OCI-LY1 (cell line): Measurements from ENCODE around the gene CHMP4B.

Source experiments
- H2AFZ ChIP-seq: fragments of 200-600 bp; sonication (generic), shearing (Covaris generic); 2 replicates; pipeline ENCODE4 v1.6.0; 2014; ENCODE audit warnings: antibody characterized with exemption, mild to moderate bottlenecking, low read length
- H3F3A ChIP-seq: fragments of 200-600 bp; sonication (generic), shearing (Covaris generic); 2 replicates; pipeline ENCODE4 v1.6.0; 2014; ENCODE audit warnings: mild to moderate bottlenecking, antibody characterized with exemption, low read length, moderate library complexity; ENCODE audit not compliant: insufficient read depth
- H3K27ac ChIP-seq: fragments of 200-600 bp; sonication (generic); 2 replicates; pipeline ENCODE4 v1.5.1; 2014; ENCODE audit warnings: low read length, mixed run types, mild to moderate bottlenecking, low read depth; ENCODE audit not compliant: poor library complexity, severe bottlenecking
- H3K27me3 ChIP-seq: fragments of 200-600 bp; sonication (generic); 2 replicates; pipeline ENCODE4 v1.6.0; 2014; ENCODE audit warnings: antibody characterized with exemption, mild to moderate bottlenecking, low read length, moderate library complexity; ENCODE audit not compliant: insufficient read depth
- H3K36me3 ChIP-seq: fragments of 200-600 bp; sonication (generic); 2 replicates; pipeline ENCODE4 v1.6.1; 2014; ENCODE audit warnings: mild to moderate bottlenecking, antibody characterized with exemption, low read length, moderate library complexity, mixed read lengths; ENCODE audit not compliant: insufficient read depth
- H3K4me1 ChIP-seq: fragments of 200-600 bp; sonication (generic); 2 replicates; pipeline ENCODE4 v1.5.1; 2014; ENCODE audit warnings: mild to moderate bottlenecking, low read length, moderate library complexity; ENCODE audit not compliant: insufficient read depth, severe bottlenecking
- H3K4me2 ChIP-seq: fragments of 200-600 bp; sonication (generic), shearing (Covaris generic); 2 replicates; pipeline ENCODE4 v1.6.1; 2014; ENCODE audit warnings: low read length
- H3K4me3 ChIP-seq: fragments of 200-600 bp; sonication (generic); 2 replicates; pipeline ENCODE4 v1.5.1; 2014; ENCODE audit warnings: low read length, low read depth, mild to moderate bottlenecking, mixed read lengths; ENCODE audit not compliant: poor library complexity, severe bottlenecking
- H3K79me2 ChIP-seq: fragments of 200-600 bp; shearing (Covaris generic); 2 replicates; pipeline ENCODE4 v1.6.1; 2016; ENCODE audit warnings: mixed run types, low read length, mixed read lengths; ENCODE audit not compliant: insufficient read depth
- H3K9ac ChIP-seq: fragments of 200-600 bp; sonication (generic), shearing (Covaris generic); 2 replicates; pipeline ENCODE4 v1.6.1; 2014; ENCODE audit warnings: mild to moderate bottlenecking, low read length, mixed read lengths
- H3K9me2 ChIP-seq: fragments of 200-600 bp; sonication (generic), shearing (Covaris generic); 2 replicates; pipeline ENCODE4 v1.6.1; 2014; ENCODE audit warnings: low read depth, mild to moderate bottlenecking, low read length, mixed read lengths
- H3K9me3 ChIP-seq: fragments of 200-600 bp; shearing (Covaris generic); 2 replicates; pipeline ENCODE4 v1.6.1; 2014; ENCODE audit warnings: low read length, mixed read lengths
- H4K20me1 ChIP-seq: fragments of 200-600 bp; sonication (generic), shearing (Covaris generic); 2 replicates; pipeline ENCODE4 v1.6.0; 2016; ENCODE audit warnings: mild to moderate bottlenecking, low read length; ENCODE audit not compliant: insufficient read depth
- CTCF ChIP-seq: fragments of 200-600 bp; sonication (generic), shearing (Covaris generic); IDR thresholded peaks from 2 replicates; pipeline ENCODE4 v1.5.1; 2017; ENCODE audit warnings: mild to moderate bottlenecking, antibody characterized with exemption, low read length, moderate library complexity, mixed read lengths
- EZH2 ChIP-seq: fragments of 200-600 bp; sonication (generic), shearing (Covaris generic); IDR thresholded peaks from 2 replicates; pipeline ENCODE4 v1.8.0; 2017; ENCODE audit warnings: borderline replicate concordance, mixed run types, mild to moderate bottlenecking, antibody characterized with exemption, low read length, moderate library complexity, mixed read lengths

The CHMP4B gene

GRCh38 chr20:33900521-33901131 lies 89.5 kb downstream of the CHMP4B start:
- Histone ChIP-seq H3K79me2 (no peaks in the 10 kb centered on the region), H3K4me1 (peaks cover 8% of the 10 kb centered on the region), H3K9me2 (no peaks in the 10 kb centered on the region), H3K36me3 (no peaks in the 10 kb centered on the region), H3F3A (no peaks in the 10 kb centered on the region), H3K27ac (no peak overlapping the region), H3K27me3 (no peaks in the 10 kb centered on the region), H4K20me1 (no peaks in the 10 kb centered on the region), H3K4me2 (no peak overlapping the region), H3K9ac (no peak overlapping the region), H3K4me3 (no peak overlapping the region), H2AFZ (no peak overlapping the region), H3K9me3 (no peaks in the 10 kb centered on the region)
- TF ChIP-seq CTCF (no peak), EZH2 (no peak)

- Histone ChIP-seq H3K4me3 (no peak overlapping the region), H3K27me3 (no peaks in the 10 kb centered on the region), H3F3A (no peaks in the 10 kb centered on the region), H3K9ac (no peak overlapping the region), H4K20me1 (no peaks in the 10 kb centered on the region), H3K79me2 (no peaks in the 10 kb centered on the region), H3K36me3 (no peaks in the 10 kb centered on the region), H3K9me3 (no peaks in the 10 kb centered on the region), H3K27ac (no peak overlapping the region), H3K4me1 (peaks cover 8% of the 10 kb centered on the region), H3K9me2 (no peaks in the 10 kb centered on the region), H3K4me2 (no peak overlapping the region), H2AFZ (no peak overlapping the region)
- TF ChIP-seq CTCF (no peak), EZH2 (no peak)
These were observed 90.0 kb downstream of the CHMP4B start for GRCh38 chr20:33901132-33901523.

GRCh38 chr20:33902011-33902410 lies 90.9 kb downstream of the CHMP4B start:
- Histone ChIP-seq H4K20me1 (no peaks in the 10 kb centered on the region), H3K27me3 (no peaks in the 10 kb centered on the region), H3K4me2 (no peak overlapping the region), H3K9ac (no peak overlapping the region), H3K4me3 (no peak overlapping the region), H3F3A (no peaks in the 10 kb centered on the region), H3K27ac (no peak overlapping the region), H3K9me2 (no peaks in the 10 kb centered on the region), H3K9me3 (no peaks in the 10 kb centered on the region), H3K79me2 (no peaks in the 10 kb centered on the region), H3K4me1 (peaks cover 4% of the 10 kb centered on the region), H3K36me3 (no peaks in the 10 kb centered on the region), H2AFZ (no peak overlapping the region)
- TF ChIP-seq EZH2, result no peak
- TF ChIP-seq CTCF, result no peak
